ENCODE results near the gene VPS52. TPM values are rescaled to one million over a fixed set of nuclear protein-coding genes. Genes with fewer than 3 reads are reported as not detected.

VPS52 gene
- total RNA-seq (2014; rRNA removed; shearing (Covaris generic)), result 36.0 and 39.7 TPM in 2 replicates
- 57.1 and 57.6 TPM in 2 replicates for polyA plus RNA-seq (2014; cell fraction: nucleus; rRNA removed)

DNA sequence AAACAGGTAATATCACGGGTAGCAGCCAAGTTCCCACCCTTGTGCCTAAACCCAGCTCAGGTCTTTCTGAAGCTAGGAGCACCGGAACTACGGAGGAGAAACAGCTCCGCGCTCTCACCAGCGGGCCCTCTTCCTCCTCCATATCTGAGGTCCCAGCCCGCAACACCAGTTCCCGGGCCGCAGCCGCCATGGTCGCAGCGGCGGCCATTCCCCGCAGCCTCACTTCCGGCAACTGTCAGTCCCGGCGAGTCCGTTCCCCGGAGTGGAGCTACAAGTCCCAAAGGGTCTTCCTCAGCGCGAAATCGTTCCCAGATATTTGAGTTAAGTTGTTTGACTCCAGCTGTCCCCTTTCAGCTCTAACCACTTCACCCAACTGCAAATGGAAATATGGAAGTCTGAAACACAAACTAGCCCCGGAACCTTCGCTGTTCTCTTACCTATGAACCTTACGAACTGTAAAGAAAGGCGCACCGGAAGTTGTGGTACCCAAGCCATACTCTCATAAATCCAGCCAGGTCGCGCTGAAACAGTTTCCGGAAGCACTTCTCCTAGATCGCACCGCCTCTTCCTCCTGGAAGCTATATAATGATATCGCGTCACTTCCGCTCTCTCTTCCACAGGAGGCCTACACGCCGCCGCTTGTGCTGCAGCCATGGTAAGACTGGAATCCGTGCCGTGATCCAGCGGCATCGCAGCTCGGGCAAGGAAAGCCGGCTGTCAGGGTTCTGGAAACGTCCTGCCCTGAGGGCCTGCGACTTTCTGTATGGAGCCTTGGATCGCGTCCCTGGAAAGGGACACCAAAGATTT, at the start of gene VPS52, which contains the start of gene RPS18:
Gene VPS52 (minus strand): TSS at position 409 of the 807 bp plus-strand sequence. CDS start 201 bp downstream, at position 208.
Gene RPS18 (plus strand): TSS at position 608 of the 807 bp plus-strand sequence. CDS start 45 bp downstream, at position 653.
- peak; percentile 97 for DNase-seq (ENCODE audit: extremely low read depth, low read depth)

DNA sequence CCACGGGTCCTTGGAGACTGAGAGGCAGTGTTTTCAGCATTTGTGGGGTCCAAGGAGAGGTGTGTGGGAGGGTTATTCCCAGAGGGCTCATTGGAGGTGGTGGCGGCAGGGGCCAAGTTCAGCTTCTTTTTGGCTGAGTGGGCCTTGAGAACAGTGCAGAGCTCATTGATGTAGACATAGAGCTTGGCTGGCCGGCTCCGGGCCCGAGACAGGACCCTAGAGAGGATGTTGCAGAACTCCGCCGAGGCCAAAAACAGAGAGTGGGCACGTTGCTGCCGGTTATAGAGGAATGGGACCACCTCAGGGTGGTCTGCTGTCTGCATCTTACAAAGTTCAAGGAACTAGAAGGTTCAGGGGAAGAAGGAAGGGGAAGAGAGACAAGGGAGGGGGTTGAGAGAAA, 49.6 kb upstream of the VPS52 start:
- no peak for DNase-seq (ENCODE audit: extremely low read depth, low read depth)

DNA sequence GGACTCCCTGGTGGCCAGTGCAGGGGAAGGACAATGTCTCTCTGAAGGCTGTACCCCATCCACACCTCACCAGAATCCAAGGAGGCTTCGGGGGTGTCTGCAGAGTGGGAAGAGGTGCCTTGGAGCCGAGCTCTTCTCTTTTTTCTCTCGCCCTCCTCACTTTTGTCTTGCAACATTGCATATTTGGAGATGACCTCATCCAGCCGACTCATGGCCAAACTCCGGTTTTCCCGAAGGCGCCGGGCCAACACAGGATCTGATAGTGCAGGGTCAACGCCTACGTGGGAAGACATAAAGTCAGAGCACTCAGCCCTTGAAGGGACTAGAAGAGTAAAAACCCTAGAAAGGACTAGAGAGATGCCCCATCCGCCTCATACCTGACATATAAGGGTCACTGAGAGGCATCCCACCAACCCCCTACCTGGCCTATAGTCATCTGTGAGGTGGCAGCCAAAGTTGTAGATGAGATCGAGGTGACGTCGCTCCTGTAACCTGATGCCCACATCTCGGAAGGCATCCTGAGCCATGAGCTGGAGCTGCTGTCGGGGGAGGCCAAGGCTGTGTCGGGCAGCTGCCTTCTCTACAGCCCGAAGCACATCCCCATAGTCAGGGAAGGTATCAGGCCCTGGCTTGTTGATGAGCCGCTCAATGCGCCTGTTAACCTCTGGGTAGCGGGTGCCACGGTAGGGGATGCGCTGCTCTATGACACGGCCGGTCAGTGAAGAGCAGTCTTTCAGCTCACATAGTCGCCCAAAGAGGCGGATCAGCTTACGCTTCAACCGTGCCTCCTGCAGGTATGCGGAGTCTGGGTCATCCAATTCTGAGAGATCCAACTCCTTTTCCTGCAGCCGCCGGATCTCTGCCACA, 48.9 kb upstream of the VPS52 start:
- no peak for DNase-seq (ENCODE audit: extremely low read depth, low read depth)

DNA sequence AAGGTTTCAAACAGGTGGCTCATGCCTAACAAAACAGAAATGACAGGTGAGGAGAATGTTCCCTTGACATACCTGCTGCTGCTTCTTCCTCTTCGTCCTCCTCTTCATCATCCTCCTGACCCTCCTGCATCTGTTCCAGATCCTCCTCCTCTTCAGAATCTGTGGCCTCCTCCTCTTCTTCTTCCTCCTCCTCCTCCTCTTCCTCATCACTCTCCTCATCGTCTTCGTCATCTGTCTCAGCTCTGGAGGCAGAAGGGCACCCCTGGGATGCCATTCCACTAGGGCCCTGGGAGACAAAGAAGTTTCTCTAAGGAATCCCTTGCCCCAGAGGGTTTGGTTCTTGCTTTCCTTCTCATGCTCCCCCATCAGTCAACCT, 48.3 kb upstream of the VPS52 start:
- no peak for DNase-seq (ENCODE audit: extremely low read depth, low read depth)

DNA sequence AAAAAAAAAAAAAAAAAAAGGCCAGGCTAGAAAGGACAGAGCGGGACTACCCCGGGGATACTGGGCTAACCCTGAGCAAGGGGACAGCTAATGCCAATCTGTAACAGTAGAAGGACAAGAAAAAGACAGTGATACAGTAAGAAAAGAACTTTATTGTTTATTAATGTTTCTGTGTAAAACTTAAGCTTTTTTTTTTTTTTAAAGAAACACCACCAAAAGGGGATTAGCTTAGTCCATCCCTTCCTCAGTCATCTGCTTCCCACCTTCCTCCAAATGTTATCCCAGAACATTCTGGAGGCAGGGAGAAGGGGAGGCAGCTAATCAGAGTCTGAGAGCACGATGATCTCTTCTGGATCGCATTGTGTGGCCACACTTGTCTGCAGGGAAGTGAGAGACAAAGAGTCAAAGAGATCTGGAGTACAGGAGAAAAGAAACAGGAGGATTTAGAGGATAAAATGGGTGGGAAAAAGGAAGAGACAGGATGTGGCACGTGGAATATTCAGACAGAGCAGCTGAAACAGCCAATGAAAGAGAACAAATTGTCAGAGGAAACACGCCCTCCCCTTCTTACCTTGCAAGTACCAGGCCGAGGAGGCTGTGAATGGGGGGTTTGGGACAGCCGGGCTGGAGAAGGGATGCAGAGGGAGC, 46.9 kb upstream of the VPS52 start:
- no peak for DNase-seq (ENCODE audit: extremely low read depth, low read depth)

DNA sequence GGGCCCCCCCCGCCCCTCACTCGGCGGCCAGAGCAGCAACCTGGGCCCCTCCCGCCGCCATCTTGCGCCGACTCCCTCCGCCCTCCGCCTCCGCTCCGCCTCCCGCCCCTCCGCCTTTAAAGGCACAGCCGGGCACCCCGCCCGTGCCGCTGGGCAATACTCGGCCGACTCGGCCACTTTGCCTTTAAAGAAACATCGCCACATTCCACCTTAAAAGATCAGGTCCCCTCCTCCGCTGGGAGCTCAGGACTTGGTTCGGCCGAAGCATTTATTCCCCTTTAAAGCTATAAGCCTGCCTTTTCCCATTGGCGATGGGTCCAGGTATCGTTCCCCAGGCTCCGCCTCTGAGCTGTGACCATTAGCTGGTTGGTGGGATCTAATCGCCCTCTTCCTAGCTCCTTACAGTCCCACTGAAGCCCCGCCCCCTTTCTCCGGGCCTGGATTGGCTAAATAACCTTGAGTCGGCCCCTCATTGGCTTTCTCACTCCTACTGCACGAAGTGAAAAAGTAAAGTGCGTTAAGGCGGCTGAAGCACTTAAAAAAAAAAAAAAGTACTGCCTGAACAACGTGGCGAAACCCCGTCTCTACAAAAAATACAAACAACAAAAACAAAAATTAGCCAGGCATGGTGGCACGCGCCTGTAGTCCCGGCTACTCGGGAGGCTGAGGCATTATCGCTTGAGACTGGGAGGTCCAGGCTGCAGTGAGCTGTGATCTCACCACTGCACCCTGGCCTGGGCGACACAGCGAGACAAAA, 46.2 kb upstream of the VPS52 start, which contains the start of gene ZBTB22:
Gene ZBTB22 (minus strand): TSS at position 76 of the 757 bp plus-strand sequence. CDS start 828 bp downstream, outside the sequence.
- DNase-seq (ENCODE audit: extremely low read depth, low read depth), result peak; percentile 97

DNA sequence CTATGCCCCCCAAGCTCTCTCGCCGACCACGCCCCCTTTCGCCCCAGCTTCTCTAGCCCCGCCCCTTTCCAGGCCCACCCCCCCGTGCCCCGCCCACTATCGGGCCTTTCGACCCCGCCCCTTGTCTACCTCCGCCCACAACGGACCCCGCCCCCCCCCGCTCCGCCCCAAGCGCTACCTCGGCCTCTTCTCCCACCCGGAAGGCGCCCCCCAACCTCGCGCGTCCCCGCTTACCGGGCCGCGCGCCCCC, 45.7 kb upstream of the VPS52 start:
- no peak for DNase-seq (ENCODE audit: extremely low read depth, low read depth)

- no peak for DNase-seq (ENCODE audit: extremely low read depth, low read depth)
Measured at GRCh38 chr6:33316603-33317418, 45.1 kb upstream of the VPS52 start.

GRCh38 chr6:33315793-33316602, 44.3 kb upstream of the VPS52 start:
- DNase-seq (ENCODE audit: extremely low read depth, low read depth), result no peak

DNA sequence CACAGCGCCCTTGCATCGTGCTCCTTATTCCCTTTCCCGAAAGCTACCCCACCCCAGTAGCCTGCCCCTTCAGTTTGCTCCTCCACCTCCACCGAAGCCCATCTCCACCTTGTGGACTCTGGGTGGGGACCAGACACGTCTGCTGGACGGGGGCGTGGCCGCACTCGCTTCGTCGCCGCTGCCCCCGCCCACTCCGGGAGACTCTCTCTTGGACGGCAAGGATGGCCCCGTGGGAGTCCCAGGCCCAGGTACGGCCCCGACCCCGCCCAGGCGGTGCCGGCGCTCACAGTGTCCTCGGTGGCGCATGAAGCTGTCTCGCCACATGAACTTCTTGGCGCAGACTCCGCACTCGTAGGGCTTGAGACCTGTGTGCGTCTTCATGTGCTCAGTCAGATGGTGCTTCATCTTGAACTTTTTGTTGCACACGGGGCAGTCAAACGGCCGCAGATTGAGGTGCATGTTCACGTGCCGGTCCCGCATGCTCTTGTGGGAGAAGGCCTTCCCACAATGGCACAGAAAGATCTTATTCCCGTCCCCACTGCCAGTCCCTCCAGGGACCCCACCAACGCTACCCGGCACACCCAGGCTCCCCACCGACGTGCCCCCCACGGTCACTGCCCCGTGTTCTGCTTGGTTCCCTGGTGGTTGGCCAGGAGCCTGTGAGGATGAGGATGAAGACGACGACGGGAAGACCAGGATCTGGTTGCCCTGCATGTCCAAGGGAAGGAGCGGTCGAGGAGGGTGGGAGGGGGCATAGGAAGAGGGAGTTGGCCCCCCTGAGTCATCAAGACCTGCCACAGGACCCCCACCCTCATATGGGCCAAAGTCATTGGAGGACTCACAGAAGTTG, 43.5 kb upstream of the VPS52 start:
- DNase-seq (ENCODE audit: extremely low read depth, low read depth), result no peak

- no peak for DNase-seq (ENCODE audit: extremely low read depth, low read depth)
Measured at GRCh38 chr6:33314515-33314942, 42.9 kb upstream of the VPS52 start.

DNA sequence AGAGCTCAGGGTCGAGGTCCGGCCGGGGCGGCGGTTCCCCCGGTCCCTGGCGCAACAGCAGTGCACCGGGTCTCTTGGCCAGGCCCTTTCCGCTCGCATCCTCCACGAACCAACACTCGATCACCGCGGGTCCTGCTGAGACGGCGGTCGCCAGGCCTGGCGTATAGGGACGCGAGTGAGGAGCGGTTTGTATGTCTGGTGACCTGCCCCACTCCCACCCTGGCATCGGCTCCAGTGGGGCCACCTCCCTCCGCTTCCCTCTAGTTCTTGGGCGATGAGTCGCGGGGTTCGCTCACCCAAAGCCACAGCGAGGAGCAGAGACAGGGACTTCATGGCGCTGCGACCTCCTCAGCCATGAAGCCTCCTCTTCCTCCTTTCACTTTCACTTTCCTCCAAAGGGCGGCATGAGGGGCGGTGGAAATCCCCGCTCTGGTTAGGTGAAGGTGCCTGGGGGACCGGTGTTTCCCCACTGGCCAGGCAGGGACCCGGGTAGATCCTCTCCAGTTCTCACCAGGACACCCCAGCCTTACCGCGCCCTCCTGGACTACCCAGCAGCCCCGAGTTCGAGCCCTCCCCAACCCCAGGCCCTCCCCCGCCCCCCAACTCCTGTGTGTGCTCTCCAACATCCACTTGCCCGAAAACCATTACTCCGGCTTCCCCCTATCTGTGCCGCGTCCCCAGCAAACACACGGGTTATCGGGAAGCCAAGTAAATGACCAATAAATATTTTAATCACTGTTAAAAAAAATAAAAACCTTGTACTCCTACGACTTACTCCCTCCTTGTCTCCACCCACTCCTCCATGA, 42.2 kb upstream of the VPS52 start, which contains the start of gene TAPBP:
Gene TAPBP (minus strand): TSS at position 370 of the 806 bp plus-strand sequence. CDS start 37 bp downstream, at position 333.
- DNase-seq (ENCODE audit: extremely low read depth, low read depth), result no peak

DNA sequence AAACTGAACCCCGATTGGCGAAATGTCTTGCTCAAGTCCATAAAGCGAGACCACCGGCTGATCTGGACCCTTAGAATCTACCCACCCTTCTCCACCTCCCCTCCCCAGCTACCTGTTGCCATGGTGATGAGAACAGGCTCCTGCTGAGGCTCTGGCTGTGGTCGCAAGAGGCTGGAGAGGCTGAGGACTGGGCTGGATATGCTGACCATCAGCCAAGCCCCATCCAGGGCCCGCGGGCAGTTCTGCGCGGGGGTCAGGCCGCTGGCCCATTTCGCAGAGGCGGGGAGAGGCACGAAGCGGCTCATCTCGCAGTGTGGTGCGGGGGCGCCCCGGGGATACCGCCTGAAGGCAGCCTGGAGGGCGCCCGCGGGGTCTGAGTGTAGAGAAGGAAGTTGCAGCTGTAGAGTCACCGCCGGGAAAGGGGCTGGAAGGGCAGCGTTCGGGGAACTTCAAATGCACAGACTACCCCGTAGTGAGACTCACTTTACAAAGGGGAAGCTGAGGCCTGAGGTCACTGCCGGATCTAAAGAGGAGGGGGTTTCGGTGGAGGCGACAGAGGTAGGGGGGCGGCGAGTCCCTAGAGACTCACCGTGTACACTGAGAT, 41.5 kb upstream of the VPS52 start:
- no peak for DNase-seq (ENCODE audit: extremely low read depth, low read depth)

DNA sequence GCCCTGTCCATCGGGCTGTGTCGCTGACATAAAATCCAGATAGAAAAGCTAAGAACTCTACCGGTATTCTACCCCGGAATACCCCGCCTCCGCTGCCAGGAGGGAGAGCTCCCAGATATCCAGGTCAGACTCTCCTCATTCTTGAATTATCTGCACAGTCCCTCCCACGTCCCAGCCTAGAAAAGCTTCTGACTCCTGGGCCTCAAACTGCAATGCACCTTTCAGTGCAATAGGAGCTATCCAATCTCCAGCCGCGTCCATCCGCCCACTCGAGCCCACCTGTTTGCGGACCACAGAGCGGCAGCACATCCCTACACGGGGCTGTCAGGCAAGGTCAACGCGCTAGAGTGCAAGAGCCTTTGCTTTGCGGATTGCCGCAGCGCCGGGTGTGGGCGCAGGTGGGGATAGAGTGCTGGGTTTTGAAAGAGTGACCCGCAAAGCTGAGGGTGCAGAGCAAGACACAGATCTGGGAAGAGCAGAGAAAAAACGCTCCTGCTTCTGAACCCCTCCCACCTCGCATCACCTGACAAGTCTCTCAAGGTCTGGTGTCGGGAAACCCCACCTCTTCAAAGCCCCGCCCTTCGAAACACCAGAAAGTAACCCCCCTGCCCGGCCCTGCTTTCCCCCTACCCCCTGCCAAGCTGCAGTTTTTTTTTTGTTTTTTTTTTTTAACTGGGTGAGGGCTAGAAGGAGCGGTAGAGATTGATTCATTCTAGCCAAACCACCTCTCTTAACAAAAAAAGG, 40.9 kb upstream of the VPS52 start:
- DNase-seq (ENCODE audit: extremely low read depth, low read depth), result no peak

DNA sequence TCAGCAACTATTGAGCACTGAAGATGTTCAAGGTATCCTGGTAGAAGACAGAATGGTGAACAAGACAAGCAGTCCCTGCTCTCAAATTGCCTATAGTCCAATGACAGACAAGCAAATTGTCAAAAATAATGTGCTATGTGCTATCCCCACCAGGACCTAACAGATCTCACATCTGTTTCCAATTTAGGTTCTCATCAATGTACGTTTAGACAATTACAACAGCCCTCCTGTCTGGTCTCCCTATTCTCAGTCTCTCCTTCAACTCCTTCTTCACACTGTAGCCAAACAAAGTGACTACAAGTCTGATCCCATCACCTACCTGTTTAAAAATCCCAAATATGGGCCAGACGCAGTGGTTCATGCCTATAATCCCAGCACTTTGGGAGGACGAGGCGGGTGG, 34.7 kb upstream of the VPS52 start:
- no peak for DNase-seq (ENCODE audit: extremely low read depth, low read depth)

DNA sequence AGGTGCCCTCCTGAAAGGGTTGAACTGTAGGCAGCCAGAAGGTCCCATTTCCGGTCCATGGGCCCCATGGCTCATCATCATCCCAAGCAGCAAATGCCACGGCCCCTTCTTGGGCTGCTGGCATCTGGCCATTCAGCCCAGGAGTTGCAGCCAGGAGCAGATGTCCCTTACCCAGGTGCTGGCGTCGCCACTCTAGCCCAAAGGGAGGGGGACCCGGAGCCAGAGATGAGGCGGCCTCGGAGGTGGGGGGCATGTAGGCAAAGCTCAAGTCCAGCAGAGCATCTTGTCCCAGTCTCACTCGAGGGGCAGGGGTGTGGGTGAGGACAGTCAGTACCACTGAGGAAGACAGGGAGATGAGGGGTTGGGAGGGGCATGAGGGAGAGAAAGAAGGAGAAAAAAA, 33.4 kb upstream of the VPS52 start:
- DNase-seq (ENCODE audit: extremely low read depth, low read depth), result no peak

Measured in NCI-H460 (cell line).